Upper lobe of right lung (tissue), 1 donor: ENCODE data around the gene DMAP1. TPM values are rescaled to one million over a fixed set of nuclear protein-coding genes. Genes with fewer than 3 reads are reported as not detected.

Experiments used
- ATAC-seq: fragments of 200-7000 bp; cut with Tn5 transposase; one replicate; pipeline ENCODE4 v1.9.1; 2020; ENCODE audit warnings: mild to moderate bottlenecking, moderate library complexity
- DNase-seq: peaks from one replicate; pipeline ENCODE4 v3.0.0-alpha.2; 2020
- H3K27ac ChIP-seq: fragments of 200-600 bp; one replicate; pipeline ENCODE4 v1.8.0; 2022
- H3K27me3 ChIP-seq: fragments of 200-600 bp; one replicate; pipeline ENCODE4 v1.8.0; 2022; ENCODE audit warnings: mild to moderate bottlenecking
- H3K36me3 ChIP-seq: fragments of 200-600 bp; one replicate; pipeline ENCODE4 v1.8.0; 2022
- H3K4me1 ChIP-seq: fragments of 200-600 bp; one replicate; pipeline ENCODE4 v1.8.0; 2022
- H3K4me3 ChIP-seq: fragments of 200-600 bp; one replicate; pipeline ENCODE4 v1.8.0; 2022; ENCODE audit warnings: mild to moderate bottlenecking
- H3K9me3 ChIP-seq: fragments of 200-600 bp; one replicate; pipeline ENCODE4 v1.8.0; 2022
- CTCF ChIP-seq: fragments of 200-600 bp; IDR thresholded peaks from one replicate; pipeline ENCODE4 v1.8.0; 2022; ENCODE audit warnings: antibody characterized with exemption
- intact Hi-C: fragments of 100-400 bp; cut with DNase I; formaldehyde crosslinking; loops from one replicate; pipeline ENCODE4 v1.11.0; 2022
- total RNA-seq: library from RNA; stranded (reverse); fragmentation: NEBNext Ultra II Directional; extraction: Animal tissue kit (Norgen Biotek cat#: 25700); gene quantifications from one replicate; pipeline ENCODE4 v1.2.1, GENCODE V29; 2021
- donor health status: DM: no; HTN: yes; CAD: no; lungs with severe emphysema.

The DMAP1 gene
- total RNA-seq, 1 donor from 2014 or later = 34.0 TPM

GRCh38 chr1:44268054-44268453 lies 54.8 kb downstream of the DMAP1 start:
- intact Hi-C loops = no loop called here
- TF ChIP-seq CTCF = no peak
- DNase-seq (no peak), ATAC-seq (no peak)
- Histone ChIP-seq H3K9me3 (no peaks in the 10 kb centered on the region), H3K27me3 (no peaks in the 10 kb centered on the region), H3K4me1 (peaks cover 12% of the 10 kb centered on the region), H3K4me3 (no peak overlapping the region), H3K27ac (no peak overlapping the region), H3K36me3 (no peaks in the 10 kb centered on the region)

Other genes starting within 250 kb of the DMAP1 start
- gene DPH2, start 243.5 kb upstream of the DMAP1 start, total RNA-seq = 18.8 TPM
- 191 TPM for gene ATP6V0B, start 238.5 kb upstream of the DMAP1 start, total RNA-seq
- gene B4GALT2, start 234.3 kb upstream of the DMAP1 start, total RNA-seq = 23.8 TPM
- gene CCDC24, start 221.9 kb upstream of the DMAP1 start, total RNA-seq = 5.3 TPM
- 19.2 TPM for gene SLC6A9, start 182.0 kb upstream of the DMAP1 start, total RNA-seq
- 0.52 TPM for gene KLF17, start 94.7 kb upstream of the DMAP1 start, total RNA-seq
- gene KLF18, start 71.8 kb upstream of the DMAP1 start, total RNA-seq = not detected
- gene ERI3, start 141.8 kb downstream of the DMAP1 start, total RNA-seq = 41.7 TPM
- 72.6 TPM for gene RNF220, start 191.8 kb downstream of the DMAP1 start, total RNA-seq